Measurements from ENCODE around the gene KCNN2.
"Not testable (repeated sequence)": the region's sequence is repeated elsewhere in the genome, so short reads cannot be mapped to it uniquely, and the experiment has no call there.

Gene KCNN2

DNA sequence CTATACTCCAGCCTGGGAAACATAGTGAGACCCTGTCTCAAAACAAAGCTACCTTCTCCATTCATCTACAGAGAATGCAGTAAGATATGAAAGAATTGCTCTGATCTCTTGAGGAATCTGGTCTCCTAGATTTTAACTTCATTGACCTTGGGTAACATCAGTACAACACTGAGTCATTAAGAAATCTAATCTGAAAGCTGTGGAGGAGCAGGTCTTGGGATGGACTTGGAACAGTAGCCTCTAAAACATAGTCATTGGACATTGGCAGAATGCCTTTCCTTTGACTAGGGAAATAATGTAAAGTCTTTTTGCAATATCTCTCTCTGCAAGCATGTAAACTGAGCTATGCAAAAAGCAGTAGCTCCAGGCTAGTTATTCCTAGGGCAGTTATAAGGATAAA lies 58.1 kb downstream of the KCNN2 start:
- peak; percentile 2 for DNase-seq (ENCODE audit: low spot score)

GRCh38 chr5:114427204-114427603 lies 65.3 kb downstream of the KCNN2 start:
- DNase-seq (ENCODE audit: low spot score), result no peak

- no peak for DNase-seq (ENCODE audit: low spot score)
These were observed 68.7 kb downstream of the KCNN2 start for GRCh38 chr5:114430532-114430931.

DNA sequence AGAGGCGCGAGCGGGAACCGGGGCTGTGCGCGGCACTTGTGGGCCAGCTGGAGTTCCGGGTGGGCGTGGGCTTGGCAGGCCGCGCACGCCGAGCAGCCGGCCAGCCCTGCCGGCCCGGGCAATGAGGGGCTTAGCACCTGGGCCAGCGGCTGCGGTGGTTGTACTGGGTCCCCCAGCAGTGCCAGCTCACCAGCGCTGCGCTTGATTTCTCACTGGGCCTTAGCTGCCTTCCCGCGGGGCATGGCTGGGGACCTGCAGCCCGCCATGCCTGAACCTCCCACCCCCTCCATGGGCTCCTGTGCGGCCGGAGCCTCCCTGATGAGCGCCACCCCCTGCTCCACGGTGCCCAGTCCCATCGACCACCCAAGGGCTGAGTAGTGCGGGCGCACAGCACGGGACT lies 70.8 kb downstream of the KCNN2 start:
- not testable (repeated sequence) for DNase-seq (ENCODE audit: low spot score)

GRCh38 chr5:114434396-114435219 lies 72.7 kb downstream of the KCNN2 start:
- DNase-seq (ENCODE audit: low spot score), result no peak

DNA sequence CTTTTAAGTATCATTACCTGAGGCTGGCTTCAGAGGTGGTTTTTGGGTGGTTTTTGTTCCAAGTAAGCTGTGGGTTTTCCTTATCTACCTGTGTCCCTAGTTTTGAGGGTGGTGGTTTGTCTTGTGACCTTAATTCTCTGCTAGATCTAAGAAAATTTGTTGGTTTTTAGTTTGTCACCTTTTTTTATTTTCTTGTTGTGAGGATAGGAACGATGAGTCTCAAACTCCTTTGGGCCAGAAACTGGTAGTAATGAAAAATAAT lies 73.3 kb downstream of the KCNN2 start:
- DNase-seq (ENCODE audit: low spot score), result no peak

GRCh38 chr5:114435885-114436299 lies 74.0 kb downstream of the KCNN2 start:
- DNase-seq (ENCODE audit: low spot score), result no peak

DNA sequence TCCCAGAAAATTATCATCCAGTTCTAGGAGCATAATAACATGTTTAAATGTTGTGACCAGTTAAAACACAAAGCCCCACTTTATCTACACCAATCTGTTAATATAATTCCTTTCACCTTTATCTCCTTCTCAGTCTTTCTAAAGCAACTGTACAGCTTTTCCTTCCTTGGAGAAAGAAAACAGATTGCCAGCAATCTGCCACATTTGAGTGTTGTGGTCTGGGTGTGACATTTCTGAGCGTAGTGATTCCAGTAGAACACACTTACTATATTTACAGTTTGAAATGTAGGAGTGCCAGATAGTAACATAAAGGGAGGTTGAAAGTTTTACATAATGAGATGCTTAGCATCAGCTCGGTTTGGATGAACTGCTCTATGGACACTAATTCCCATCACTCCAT lies 76.1 kb downstream of the KCNN2 start:
- DNase-seq (ENCODE audit: low spot score), result no peak

DNA sequence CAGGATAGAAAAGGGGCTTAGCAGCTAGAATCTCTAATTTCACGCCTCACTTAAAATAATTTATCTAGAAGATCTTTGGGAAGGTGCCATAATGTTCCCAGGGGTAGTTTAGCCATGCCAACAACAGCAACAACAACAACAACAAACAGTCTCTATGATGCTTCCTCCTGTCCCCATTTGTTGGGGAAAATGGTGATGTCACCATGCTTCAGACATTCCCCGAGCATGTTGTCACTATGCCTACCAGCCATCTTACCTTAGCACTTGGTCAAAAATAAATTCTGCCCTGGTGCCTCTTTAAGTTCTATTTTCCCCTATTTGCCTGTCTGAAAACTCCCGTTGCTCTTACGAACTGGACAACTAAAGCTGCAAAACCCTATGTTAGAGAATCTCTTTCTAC lies 76.6 kb downstream of the KCNN2 start:
- DNase-seq (ENCODE audit: low spot score), result no peak

- DNase-seq (ENCODE audit: low spot score), result no peak
These were observed 85.4 kb downstream of the KCNN2 start for GRCh38 chr5:114447084-114447773.

- DNase-seq (ENCODE audit: low spot score), result no peak
These were observed 86.6 kb downstream of the KCNN2 start for GRCh38 chr5:114448481-114448880.

DNA sequence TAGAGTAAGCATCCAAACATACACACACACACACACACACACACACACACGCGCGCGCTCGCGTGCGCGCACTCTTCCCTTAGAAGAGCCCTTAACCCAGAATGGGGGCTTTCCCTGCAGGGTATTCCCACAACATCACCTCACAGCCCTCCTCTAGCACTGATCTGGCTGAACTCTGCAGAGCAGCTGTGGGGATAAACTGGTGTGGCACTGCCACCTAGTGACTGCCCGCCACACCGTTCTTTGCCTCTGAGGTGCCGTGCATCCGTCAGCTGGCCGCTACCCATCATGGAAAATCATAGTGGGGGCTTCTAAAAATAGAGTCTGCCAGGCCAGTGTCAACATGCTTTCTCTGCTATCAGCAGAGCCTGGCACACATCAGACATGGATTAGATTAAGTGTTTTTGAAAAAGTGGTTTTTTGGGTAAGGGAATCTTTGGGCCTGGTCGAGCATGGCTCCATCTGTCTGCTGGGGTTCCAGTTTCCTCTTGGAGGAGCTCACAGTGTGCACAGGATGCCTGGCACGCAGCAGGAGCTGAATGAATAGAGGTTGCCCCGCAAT lies 88.1 kb downstream of the KCNN2 start:
- peak; percentile 71 for DNase-seq (ENCODE audit: low spot score)

GRCh38 chr5:114450437-114450836 lies 88.6 kb downstream of the KCNN2 start:
- DNase-seq (ENCODE audit: low spot score), result no peak

GRCh38 chr5:114458726-114459125 lies 96.9 kb downstream of the KCNN2 start:
- no peak for DNase-seq (ENCODE audit: low spot score)

- DNase-seq (ENCODE audit: low spot score), result no peak
These were observed 105.3 kb downstream of the KCNN2 start for GRCh38 chr5:114467171-114467570.

GRCh38 chr5:114467729-114468128 lies 105.9 kb downstream of the KCNN2 start:
- no peak for DNase-seq (ENCODE audit: low spot score)

DNA sequence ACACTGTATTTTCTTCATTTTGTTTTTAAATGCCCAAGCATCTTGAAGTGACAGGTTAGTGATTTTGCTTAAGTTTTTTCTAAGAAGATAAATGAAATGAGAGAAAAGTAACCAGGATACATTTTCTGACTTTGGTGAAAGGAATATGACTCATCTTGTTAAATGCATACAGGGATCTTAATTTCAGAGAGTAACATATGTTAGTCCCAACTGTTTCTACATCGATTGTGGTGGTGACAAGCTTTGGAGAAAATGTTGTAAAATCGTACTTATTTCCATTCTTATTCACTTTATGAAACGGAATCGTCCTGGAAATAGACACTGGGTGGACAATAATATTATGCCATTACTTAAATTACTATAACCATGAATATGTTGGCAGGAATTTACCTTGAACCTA lies 107.5 kb downstream of the KCNN2 start:
- DNase-seq (ENCODE audit: low spot score), result no peak

DNA sequence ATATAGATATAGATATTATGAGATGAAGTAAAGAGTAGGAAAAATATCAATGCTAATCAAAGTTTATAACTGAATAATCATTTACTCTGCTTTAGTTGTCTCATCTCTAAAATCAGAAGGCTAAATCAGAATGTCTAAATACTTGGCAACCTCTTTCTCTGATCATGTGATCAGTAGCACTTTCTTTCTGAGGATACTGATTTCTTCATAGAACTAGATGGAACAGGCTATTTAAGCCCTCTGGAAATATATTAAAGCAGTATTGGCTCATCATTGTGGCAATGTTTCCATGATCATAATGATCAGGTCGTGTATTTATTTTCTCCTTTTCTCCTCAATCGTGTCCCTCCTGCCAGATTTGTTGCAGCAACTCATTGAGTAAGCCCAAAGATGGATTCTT lies 109.7 kb downstream of the KCNN2 start:
- DNase-seq (ENCODE audit: low spot score), result no peak

- DNase-seq (ENCODE audit: low spot score), result no peak
These were observed 111.7 kb downstream of the KCNN2 start for GRCh38 chr5:114473541-114473940.

DNA sequence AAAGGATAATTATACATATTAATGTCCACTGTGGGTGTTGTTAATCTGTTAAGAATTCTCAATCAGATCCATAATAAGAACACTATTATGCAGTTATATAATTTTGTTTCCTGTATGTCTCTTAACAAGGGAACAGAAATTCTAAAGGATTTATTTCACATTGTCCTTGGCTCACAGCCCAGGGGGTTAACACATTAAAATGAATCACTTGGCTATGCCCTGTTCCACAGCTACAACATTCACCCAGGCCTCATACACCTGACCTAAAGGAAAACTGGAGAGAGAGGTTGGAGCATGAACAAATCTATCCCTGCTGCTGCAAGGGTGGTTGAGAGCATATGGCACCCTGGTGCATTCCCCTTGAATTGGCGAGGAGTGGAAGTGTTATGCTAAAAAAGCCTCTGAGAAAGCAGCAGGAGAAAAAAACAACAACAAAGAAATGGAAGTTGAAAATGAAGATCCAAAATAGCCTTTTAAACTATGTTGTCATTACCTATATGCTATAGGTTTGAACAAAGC lies 116.0 kb downstream of the KCNN2 start:
- DNase-seq (ENCODE audit: low spot score), result no peak

GRCh38 chr5:114500756-114501155 lies 138.9 kb downstream of the KCNN2 start:
- DNase-seq (ENCODE audit: low spot score), result no peak

- DNase-seq (ENCODE audit: low spot score), result no peak
These were observed 142.7 kb downstream of the KCNN2 start for GRCh38 chr5:114504560-114504959.

DNA sequence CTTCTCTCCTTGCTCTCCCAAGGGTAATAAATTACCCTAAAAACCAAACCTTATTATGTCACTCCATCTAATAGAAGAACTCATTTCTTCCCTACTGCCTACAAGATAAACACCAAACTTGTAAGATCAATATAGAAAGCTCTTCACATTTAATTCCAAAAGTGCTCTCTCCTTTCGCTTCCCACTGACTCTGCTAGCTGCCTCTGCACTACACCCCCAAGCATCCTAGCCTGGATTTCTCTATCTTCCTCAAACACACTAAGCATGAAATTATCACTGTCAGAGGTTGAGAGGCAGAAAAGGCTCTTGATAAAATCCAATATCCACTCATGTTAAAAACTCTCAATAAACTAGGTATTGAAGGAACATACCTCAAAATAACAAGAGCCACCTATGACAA lies 162.4 kb downstream of the KCNN2 start:
- DNase-seq (ENCODE audit: low spot score), result no peak

Data from AG08395 (cell line).